ENCODE results near the gene PEA15. TPM values are rescaled to one million over a fixed set of nuclear protein-coding genes. Genes with fewer than 3 reads are reported as not detected.

The PEA15 gene
- total RNA-seq, 1 donor from 2014 or later, result 132 TPM

- no peaks in the 10 kb centered on the region for H3K27me3 ChIP-seq (ENCODE audit: low read depth)
These were observed 3.6 kb downstream of the PEA15 start for GRCh38 chr1:160208557-160209320.

DNA sequence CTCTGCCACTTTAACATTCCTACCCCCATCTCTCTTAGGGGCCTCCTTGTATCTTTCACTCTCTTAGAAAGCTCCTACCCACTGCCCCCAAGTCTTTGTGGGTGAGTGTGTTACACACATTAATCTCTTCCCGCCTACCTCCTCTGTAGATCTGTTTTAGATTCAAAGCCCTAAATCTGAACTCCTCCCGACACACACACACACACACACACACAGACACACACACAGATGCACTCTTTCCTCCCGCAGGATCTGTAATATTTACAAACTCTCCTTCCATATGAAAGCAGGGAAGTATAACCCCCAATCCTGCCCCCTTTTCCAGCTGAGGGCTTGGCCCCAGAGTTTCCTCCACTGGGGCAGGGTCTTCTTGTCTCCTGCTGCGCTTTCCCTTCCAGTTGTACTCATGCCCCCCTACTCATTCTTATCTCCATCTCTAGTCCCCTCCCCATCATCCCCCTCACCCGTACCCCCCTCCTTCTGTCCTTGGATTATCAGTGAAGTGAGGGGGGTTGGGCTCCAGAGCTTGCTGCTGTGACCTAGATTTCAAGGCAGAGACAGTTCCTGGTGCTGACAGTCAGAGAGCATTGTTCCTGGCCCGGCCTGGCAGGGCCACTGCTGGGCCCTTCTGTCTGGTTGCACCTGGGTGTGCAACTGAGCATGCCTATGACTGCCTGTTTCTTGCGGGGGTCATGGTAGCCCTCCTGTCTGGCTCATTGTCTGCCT lies 4.3 kb downstream of the PEA15 start:
- no peak overlapping the region for H3K27ac ChIP-seq
- no peaks in the 10 kb centered on the region for H3K9me3 ChIP-seq
- H3K4me3 ChIP-seq, result no peak overlapping the region
- ATAC-seq (no peak), DNase-seq (no peak)
- peaks cover 52% of the 10 kb centered on the region for H3K36me3 ChIP-seq
- no peaks in the 10 kb centered on the region for H3K27me3 ChIP-seq (ENCODE audit: low read depth)
- TF ChIP-seq, protein P1, sequence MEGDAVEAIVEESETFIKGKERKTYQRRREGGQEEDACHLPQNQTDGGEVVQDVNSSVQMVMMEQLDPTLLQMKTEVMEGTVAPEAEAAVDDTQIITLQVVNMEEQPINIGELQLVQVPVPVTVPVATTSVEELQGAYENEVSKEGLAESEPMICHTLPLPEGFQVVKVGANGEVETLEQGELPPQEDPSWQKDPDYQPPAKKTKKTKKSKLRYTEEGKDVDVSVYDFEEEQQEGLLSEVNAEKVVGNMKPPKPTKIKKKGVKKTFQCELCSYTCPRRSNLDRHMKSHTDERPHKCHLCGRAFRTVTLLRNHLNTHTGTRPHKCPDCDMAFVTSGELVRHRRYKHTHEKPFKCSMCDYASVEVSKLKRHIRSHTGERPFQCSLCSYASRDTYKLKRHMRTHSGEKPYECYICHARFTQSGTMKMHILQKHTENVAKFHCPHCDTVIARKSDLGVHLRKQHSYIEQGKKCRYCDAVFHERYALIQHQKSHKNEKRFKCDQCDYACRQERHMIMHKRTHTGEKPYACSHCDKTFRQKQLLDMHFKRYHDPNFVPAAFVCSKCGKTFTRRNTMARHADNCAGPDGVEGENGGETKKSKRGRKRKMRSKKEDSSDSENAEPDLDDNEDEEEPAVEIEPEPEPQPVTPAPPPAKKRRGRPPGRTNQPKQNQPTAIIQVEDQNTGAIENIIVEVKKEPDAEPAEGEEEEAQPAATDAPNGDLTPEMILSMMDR (IDR thresholded peaks at IDR 0.05), result no peak
- intact Hi-C loops (cut with DNase I), result no loop called here
- peaks cover 52% of the 10 kb centered on the region for H3K4me1 ChIP-seq

More at GRCh38 chr1:160208557-160209320, 3.6 kb downstream of the PEA15 start:
- Histone ChIP-seq H3K4me1 (peaks cover 59% of the 10 kb centered on the region), H3K4me3 (no peak overlapping the region), H3K27ac (peak overlapping the region; percentile 60), H3K9me3 (no peaks in the 10 kb centered on the region), H3K36me3 (peaks cover 44% of the 10 kb centered on the region)
- ATAC-seq (no peak), DNase-seq (no peak)
- TF ChIP-seq, protein P1 (IDR thresholded peaks at IDR 0.05), result no peak
- intact Hi-C loops (cut with DNase I), result no loop called here

GRCh38 chr1:160210561-160210960 lies 5.4 kb downstream of the PEA15 start:
- no peaks in the 10 kb centered on the region for H3K9me3 ChIP-seq
- H3K36me3 ChIP-seq, result peaks cover 63% of the 10 kb centered on the region
- intact Hi-C loops (cut with DNase I), result no loop called here
- TF ChIP-seq, protein P1 (IDR thresholded peaks at IDR 0.05), result no peak
- DNase-seq, result no peak
- H3K27ac ChIP-seq, result peak overlapping the region; percentile 18
- no peak for ATAC-seq
- no peak overlapping the region for H3K4me3 ChIP-seq
- peaks cover 46% of the 10 kb centered on the region for H3K4me1 ChIP-seq
- H3K27me3 ChIP-seq (ENCODE audit: low read depth), result no peaks in the 10 kb centered on the region

DNA sequence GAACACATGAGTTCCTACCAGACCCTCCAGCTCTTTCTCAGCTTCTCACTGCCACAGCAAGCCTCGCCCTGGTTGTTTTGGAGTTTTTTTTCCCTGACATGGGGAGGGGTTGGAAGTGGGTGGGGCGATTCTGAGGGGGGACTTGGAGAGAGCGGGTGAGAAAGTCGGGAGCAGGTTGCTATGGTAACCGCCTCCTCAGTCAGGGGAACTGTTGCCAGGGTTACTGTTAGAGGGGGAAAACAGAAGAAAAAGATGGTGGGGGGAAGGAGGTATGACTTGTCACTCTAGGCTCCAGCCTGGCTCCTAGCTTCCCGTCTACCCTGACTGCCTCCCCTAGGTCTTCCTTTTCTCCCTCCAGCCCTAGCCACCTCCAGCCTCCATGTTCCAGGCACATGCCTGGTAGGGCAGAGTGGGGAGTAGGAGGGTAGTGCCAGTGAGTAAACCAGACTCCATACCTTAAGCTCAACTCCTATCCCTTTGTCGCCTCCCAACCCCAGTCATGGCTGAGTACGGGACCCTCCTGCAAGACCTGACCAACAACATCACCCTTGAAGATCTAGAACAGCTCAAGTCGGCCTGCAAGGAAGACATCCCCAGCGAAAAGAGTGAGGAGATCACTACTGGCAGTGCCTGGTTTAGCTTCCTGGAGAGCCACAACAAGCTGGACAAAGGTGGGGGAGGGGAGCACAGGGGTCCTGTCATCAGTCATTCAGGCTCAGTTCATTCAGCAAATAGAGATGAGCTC lies 6.0 kb downstream of the PEA15 start:
- TF ChIP-seq, protein P1 (IDR thresholded peaks at IDR 0.05), result no peak
- intact Hi-C loops (cut with DNase I), result no loop called here
- Histone ChIP-seq H3K36me3 (peaks cover 69% of the 10 kb centered on the region), H3K27ac (peak overlapping the region; percentile 18), H3K27me3 (ENCODE audit: low read depth) (no peaks in the 10 kb centered on the region), H3K4me1 (peaks cover 42% of the 10 kb centered on the region), H3K4me3 (no peak overlapping the region), H3K9me3 (no peaks in the 10 kb centered on the region)
- no peak for DNase-seq
- ATAC-seq, result no peak

GRCh38 chr1:160214481-160215140 lies 9.4 kb downstream of the PEA15 start:
- H3K9me3 ChIP-seq, result no peaks in the 10 kb centered on the region
- intact Hi-C loops (cut with DNase I), result no loop called here
- H3K36me3 ChIP-seq, result peaks cover 92% of the 10 kb centered on the region
- H3K27ac ChIP-seq, result no peak overlapping the region
- peaks cover 29% of the 10 kb centered on the region for H3K4me1 ChIP-seq
- H3K27me3 ChIP-seq (ENCODE audit: low read depth), result no peaks in the 10 kb centered on the region
- no peak overlapping the region for H3K4me3 ChIP-seq
- TF ChIP-seq, protein P1 (IDR thresholded peaks at IDR 0.05), result no peak
- no peak for DNase-seq
- ATAC-seq, result no peak
